ENCODE data around the gene DARS1.

DARS1 gene

DNA sequence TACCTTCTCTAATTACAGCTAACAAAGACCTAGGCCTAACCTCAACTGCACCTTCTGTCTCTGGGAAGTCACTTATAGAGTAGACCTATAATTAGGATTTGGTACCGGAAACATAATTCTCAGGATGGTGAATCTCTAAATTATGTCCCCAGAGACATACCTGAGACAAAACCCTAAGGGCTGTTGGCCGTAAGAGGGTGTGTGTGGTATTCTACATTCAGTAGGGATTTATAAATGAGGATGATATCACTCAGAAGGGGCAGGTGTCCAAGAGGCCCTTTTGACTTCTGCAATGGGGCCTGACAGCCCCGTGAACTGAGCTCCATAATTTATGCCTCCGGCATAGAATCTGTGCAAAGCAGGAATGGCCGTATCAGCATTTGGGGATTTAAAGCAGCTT lies 13.5 kb upstream of the DARS1 start:
- no peaks in the 10 kb centered on the region for H3K9me3 ChIP-seq (replicated peaks; ENCODE audit: low read length)
- no peaks in the 10 kb centered on the region for H3K36me3 ChIP-seq (ENCODE audit: insufficient read depth, low read length)
- no peaks in the 10 kb centered on the region for H3K4me1 ChIP-seq (ENCODE audit: control insufficient read depth, insufficient read depth, low read length)
- no peaks in the 10 kb centered on the region for H3K27me3 ChIP-seq (ENCODE audit: control insufficient read depth, insufficient read depth, low read length)
- H3K4me3 ChIP-seq (ENCODE audit: low read length): no peak overlapping the region
- no peak overlapping the region for H3K4me2 ChIP-seq (ENCODE audit: low read length)
- H3K9ac ChIP-seq (ENCODE audit: low read depth, low read length): no peak overlapping the region

DNA sequence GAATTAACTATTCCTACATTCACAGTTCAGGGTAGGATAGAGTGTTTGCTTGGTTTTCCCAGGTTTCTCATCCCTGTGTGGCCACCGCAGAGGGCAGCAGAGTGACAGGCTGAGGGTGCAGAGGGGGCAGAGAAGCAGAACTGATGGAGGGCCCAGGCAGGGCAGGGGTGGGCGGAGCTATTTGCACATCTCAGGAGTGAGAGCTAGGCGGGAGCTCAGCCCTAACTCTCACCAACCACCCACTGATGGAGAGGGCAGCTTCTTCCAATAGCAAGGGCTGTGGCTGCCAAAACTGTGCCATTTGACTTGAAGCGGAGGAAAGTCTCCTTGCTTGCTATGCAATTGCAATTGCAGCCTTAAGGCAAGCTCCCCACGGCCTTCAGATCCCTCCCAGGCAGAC lies 12.0 kb upstream of the DARS1 start:
- Histone ChIP-seq H3K4me2 (ENCODE audit: low read length) (no peak overlapping the region), H3K4me1 (ENCODE audit: control insufficient read depth, insufficient read depth, low read length) (no peaks in the 10 kb centered on the region), H3K27me3 (ENCODE audit: control insufficient read depth, insufficient read depth, low read length) (no peaks in the 10 kb centered on the region), H3K9me3 (replicated peaks; ENCODE audit: low read length) (no peaks in the 10 kb centered on the region), H3K9ac (ENCODE audit: low read depth, low read length) (no peak overlapping the region), H3K36me3 (ENCODE audit: insufficient read depth, low read length) (no peaks in the 10 kb centered on the region), H3K4me3 (ENCODE audit: low read length) (no peak overlapping the region)

DNA sequence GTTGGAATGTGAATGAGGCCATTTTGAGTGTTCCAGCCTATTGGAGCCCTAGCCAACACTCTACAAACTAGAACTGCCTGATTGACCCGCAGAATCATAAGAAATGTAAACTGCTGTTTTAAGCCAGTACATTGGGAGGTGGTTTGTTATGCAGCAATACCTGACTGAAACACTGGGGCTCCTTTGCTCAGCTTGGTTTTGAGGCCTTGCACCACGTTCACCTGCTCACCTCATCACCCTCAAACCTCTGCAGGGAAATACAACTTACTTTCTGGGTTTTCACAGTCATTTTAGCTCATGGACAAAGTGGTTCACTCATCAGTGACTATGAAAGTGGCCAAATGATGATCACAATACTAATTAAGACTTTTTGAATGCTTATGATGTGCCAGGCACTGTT lies 10.9 kb upstream of the DARS1 start:
- Histone ChIP-seq H3K27me3 (ENCODE audit: control insufficient read depth, insufficient read depth, low read length) (no peaks in the 10 kb centered on the region), H3K9me3 (replicated peaks; ENCODE audit: low read length) (no peaks in the 10 kb centered on the region), H3K4me2 (ENCODE audit: low read length) (no peak overlapping the region), H3K4me1 (ENCODE audit: control insufficient read depth, insufficient read depth, low read length) (no peaks in the 10 kb centered on the region), H3K4me3 (ENCODE audit: low read length) (no peak overlapping the region), H3K36me3 (ENCODE audit: insufficient read depth, low read length) (no peaks in the 10 kb centered on the region), H3K9ac (ENCODE audit: low read depth, low read length) (no peak overlapping the region)

DNA sequence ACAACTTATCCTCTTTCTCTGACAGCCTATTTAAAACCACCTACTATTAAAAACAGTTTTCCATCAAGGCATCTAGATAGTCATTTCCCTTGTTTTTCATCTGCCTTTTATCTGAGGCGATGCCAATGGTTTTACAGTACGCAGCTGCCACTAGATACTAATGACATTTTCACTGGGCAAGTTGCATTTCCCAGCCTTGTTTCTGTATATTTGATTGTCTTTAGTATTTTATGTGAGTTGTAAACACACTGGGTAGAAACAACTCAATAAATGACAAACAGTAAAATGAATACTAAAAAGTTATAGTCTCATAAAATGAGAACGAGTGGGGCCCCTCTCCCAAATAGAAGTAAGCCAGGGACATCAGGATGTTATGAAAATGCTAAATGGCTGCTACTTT lies 8.9 kb upstream of the DARS1 start:
- H3K4me3 ChIP-seq (ENCODE audit: low read length): no peak overlapping the region
- no peaks in the 10 kb centered on the region for H3K27me3 ChIP-seq (ENCODE audit: control insufficient read depth, insufficient read depth, low read length)
- no peaks in the 10 kb centered on the region for H3K9me3 ChIP-seq (replicated peaks; ENCODE audit: low read length)
- no peak overlapping the region for H3K4me2 ChIP-seq (ENCODE audit: low read length)
- H3K4me1 ChIP-seq (ENCODE audit: control insufficient read depth, insufficient read depth, low read length): no peaks in the 10 kb centered on the region
- H3K9ac ChIP-seq (ENCODE audit: low read depth, low read length): no peak overlapping the region
- no peaks in the 10 kb centered on the region for H3K36me3 ChIP-seq (ENCODE audit: insufficient read depth, low read length)

DNA sequence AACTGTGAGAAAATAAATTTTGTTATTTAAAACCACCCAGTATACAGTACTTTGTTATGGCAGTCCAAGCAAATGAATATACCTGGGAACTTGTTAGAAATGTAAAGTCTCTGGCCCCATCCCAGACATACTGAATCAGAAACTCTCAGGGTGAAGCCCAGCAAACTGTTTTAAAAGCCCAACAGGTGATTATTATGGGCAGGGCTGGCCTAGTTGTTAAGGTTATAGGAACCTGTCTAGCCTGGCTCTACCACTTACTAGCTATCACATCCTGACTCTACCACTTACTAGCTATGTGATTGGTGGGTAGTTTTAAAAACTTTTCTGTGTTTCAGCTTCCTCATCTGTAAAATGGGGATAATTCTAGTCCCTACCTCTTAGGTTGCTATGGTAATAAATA lies 8.0 kb upstream of the DARS1 start:
- no peak overlapping the region for H3K9ac ChIP-seq (ENCODE audit: low read depth, low read length)
- no peaks in the 10 kb centered on the region for H3K36me3 ChIP-seq (ENCODE audit: insufficient read depth, low read length)
- no peaks in the 10 kb centered on the region for H3K27me3 ChIP-seq (ENCODE audit: control insufficient read depth, insufficient read depth, low read length)
- H3K4me3 ChIP-seq (ENCODE audit: low read length): no peak overlapping the region
- no peak overlapping the region for H3K4me2 ChIP-seq (ENCODE audit: low read length)
- H3K9me3 ChIP-seq (replicated peaks; ENCODE audit: low read length): no peaks in the 10 kb centered on the region
- no peaks in the 10 kb centered on the region for H3K4me1 ChIP-seq (ENCODE audit: control insufficient read depth, insufficient read depth, low read length)

DNA sequence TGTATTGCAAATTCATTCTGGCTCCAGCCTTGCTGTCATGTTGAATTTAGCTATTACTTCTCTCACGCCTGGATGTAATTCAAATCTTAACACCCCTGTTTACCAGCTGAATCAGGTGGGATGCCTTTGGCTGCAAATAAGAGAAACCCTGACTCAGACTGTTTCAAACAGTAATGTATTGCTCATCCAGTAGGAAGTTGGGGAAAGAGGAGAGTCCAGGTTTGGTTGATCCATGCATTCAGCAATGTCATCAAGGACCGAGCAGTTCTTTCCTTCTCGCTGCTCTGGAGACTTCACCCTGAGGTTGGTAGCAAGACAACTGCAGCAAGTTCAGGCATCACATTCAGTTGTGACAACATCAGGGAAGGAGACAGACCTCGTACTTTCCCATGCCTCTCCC lies 6.4 kb upstream of the DARS1 start:
- H3K9ac ChIP-seq (ENCODE audit: low read depth, low read length): no peak overlapping the region
- H3K9me3 ChIP-seq (replicated peaks; ENCODE audit: low read length): no peaks in the 10 kb centered on the region
- H3K36me3 ChIP-seq (ENCODE audit: insufficient read depth, low read length): no peaks in the 10 kb centered on the region
- H3K4me2 ChIP-seq (ENCODE audit: low read length): no peak overlapping the region
- no peaks in the 10 kb centered on the region for H3K4me1 ChIP-seq (ENCODE audit: control insufficient read depth, insufficient read depth, low read length)
- no peaks in the 10 kb centered on the region for H3K27me3 ChIP-seq (ENCODE audit: control insufficient read depth, insufficient read depth, low read length)
- no peak overlapping the region for H3K4me3 ChIP-seq (ENCODE audit: low read length)

DNA sequence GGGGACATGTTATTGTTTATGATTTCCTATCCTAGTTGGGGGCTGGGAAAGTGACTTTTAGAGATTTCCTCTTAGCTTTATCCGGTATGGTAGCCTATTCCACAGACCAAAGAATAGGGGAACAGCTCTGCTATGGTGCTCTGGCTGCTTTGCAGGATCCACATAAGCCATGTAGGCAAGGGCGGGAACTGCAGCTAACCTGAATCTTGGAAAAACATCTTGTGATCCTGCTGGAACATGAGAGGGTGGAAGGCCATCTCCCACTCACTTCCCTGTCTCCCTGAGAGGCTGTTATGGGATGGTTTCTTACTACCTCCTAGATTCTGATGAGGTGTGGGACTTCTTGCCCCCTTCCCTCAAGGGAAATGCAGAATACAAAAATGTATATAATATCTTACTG lies 2.0 kb upstream of the DARS1 start:
- no peak overlapping the region for H3K4me2 ChIP-seq (ENCODE audit: low read length)
- no peak overlapping the region for H3K4me3 ChIP-seq (ENCODE audit: low read length)
- H3K9ac ChIP-seq (ENCODE audit: low read depth, low read length): no peak overlapping the region
- H3K36me3 ChIP-seq (ENCODE audit: insufficient read depth, low read length): peaks cover 3% of the 10 kb centered on the region
- no peaks in the 10 kb centered on the region for H3K27me3 ChIP-seq (ENCODE audit: control insufficient read depth, insufficient read depth, low read length)
- H3K4me1 ChIP-seq (ENCODE audit: control insufficient read depth, insufficient read depth, low read length): peaks cover 8% of the 10 kb centered on the region
- no peaks in the 10 kb centered on the region for H3K9me3 ChIP-seq (replicated peaks; ENCODE audit: low read length)

DNA sequence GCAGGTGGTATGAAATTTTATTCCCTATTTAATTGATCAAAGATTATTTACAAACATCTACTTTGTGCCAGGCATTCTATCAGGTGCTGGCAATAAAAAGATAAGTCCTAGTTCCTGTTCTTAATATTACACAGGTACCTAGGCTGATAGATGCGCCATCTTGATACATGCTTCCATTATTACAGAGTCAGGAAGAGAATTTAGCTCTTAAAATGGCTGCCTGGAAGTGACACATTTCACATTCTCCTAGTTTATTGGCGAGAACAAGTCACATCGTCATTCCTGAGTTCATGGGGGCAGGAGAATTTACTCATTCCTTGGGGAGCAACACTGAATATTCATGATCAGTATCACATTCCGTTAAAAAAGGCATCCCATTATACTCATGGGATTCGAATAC lies 1.1 kb upstream of the DARS1 start:
- no peaks in the 10 kb centered on the region for H3K27me3 ChIP-seq (ENCODE audit: control insufficient read depth, insufficient read depth, low read length)
- H3K36me3 ChIP-seq (ENCODE audit: insufficient read depth, low read length): peaks cover 8% of the 10 kb centered on the region
- H3K4me1 ChIP-seq (ENCODE audit: control insufficient read depth, insufficient read depth, low read length): peaks cover 8% of the 10 kb centered on the region
- no peak overlapping the region for H3K9ac ChIP-seq (ENCODE audit: low read depth, low read length)
- no peak overlapping the region for H3K4me2 ChIP-seq (ENCODE audit: low read length)
- H3K9me3 ChIP-seq (replicated peaks; ENCODE audit: low read length): no peaks in the 10 kb centered on the region
- no peak overlapping the region for H3K4me3 ChIP-seq (ENCODE audit: low read length)

DNA sequence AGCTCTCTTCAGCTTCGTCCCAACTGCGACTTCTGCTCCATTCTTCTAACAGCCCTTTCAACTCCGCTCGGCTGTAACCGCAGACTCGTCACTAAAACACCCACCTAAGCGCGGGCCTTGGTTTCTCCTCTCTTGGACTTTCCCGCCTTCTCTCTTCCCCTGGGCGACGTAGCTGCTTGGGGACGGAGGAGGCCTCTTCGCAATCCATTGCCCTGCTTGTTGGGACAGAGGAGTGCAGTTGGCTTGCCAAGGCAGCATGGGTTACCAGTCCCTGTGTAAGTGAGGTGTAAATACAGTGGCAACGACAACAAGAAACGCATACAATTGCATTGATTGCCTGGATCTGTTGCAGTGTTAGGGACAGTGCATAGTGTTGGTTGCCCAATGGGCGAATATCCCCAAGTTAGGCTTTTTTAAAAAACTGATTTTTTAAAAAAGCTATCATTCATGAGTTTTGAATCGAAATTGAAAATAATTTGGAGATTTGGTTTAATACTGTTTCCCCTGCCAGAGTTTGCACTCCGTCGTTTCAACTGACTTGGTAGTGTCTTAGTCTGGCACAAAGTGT lies 484 bp upstream of the DARS1 start:
- Histone ChIP-seq H3K9ac (ENCODE audit: low read depth, low read length) (peak overlapping the region; percentile 99), H3K4me2 (ENCODE audit: low read length) (peak overlapping the region; percentile 84)

DNA sequence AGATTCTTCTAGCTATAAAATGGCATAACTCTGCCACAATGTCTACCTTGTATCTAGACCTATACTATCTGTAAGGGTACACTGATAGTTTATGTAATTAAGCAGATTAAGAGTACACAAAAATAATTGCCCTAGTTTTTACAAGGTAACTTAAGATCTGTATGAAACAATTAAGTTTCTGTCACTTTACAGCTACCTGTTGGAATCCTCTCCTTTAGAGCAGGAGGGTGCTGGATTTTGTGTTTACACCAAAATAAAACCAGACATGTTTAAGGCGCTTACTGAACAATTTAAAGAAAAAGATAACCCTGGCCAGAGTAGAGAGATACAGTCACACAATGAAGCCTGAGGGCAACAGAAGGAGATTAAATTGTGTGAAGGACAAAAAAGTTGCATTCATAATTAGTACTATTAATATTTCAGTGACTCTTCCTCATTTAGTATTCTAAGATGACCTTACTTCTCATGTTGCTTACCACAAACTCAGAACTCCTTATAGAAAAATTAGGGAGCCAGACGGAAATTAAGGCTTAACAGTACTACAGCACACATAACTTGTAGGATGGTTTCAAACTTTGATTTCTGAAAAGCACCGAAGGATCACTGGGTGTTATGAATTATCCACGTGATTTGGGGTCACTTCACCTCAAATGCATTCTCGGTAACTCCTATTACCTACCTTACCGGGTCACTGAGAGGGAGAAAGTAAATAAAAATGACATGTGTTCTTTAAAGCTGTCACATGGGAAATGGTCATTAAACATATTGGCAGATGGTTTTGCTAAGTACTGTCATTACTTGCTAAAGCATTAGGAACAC lies 1.0 kb downstream of the DARS1 start:
- no peaks in the 10 kb centered on the region for H3K9me3 ChIP-seq (replicated peaks; ENCODE audit: low read length)
- peaks cover 19% of the 10 kb centered on the region for H3K4me1 ChIP-seq (ENCODE audit: control insufficient read depth, insufficient read depth, low read length)
- peak overlapping the region; percentile 92 for H3K4me3 ChIP-seq (ENCODE audit: low read length)
- peak overlapping the region; percentile 99 for H3K9ac ChIP-seq (ENCODE audit: low read depth, low read length)
- H3K27me3 ChIP-seq (ENCODE audit: control insufficient read depth, insufficient read depth, low read length): no peaks in the 10 kb centered on the region
- H3K36me3 ChIP-seq (ENCODE audit: insufficient read depth, low read length): peaks cover 27% of the 10 kb centered on the region
- H3K4me2 ChIP-seq (ENCODE audit: low read length): peak overlapping the region; percentile 84

More for the DNA sequence above, 484 bp upstream of the DARS1 start:
- Histone ChIP-seq H3K4me1 (ENCODE audit: control insufficient read depth, insufficient read depth, low read length) (peaks cover 8% of the 10 kb centered on the region), H3K36me3 (ENCODE audit: insufficient read depth, low read length) (peaks cover 12% of the 10 kb centered on the region), H3K9me3 (replicated peaks; ENCODE audit: low read length) (no peaks in the 10 kb centered on the region), H3K27me3 (ENCODE audit: control insufficient read depth, insufficient read depth, low read length) (no peaks in the 10 kb centered on the region), H3K4me3 (ENCODE audit: low read length) (peak overlapping the region; percentile 92)

DNA sequence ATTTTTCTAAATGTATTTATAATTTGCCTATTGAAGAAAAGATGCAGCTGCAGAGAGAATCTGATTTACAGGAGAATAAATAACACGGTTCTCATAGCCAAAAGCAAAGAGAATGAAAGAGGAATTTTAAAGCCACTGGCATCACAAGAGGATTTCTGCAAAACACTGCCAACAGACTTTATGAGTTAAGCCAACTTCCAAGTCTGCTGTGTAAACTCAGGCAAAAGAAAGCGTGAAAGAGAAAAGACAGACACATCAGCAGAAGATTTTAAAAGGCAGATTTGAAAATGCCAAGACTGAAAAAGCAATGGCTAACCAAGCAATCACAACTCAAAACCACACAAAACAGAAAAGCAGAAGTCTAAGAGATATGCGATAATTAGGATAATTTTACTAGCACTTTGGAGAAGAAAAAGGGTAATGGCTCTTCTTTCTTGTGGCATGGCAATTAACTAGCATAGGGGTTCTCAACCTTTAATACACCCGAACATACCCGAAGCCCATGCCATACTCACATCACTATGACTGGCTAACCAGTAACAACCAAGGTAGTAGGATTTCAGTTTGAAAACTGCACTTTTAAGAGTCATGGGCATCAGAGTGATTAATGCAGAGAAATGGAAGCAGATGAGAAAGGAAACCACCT lies 4.9 kb downstream of the DARS1 start:
- Histone ChIP-seq H3K9ac (ENCODE audit: low read depth, low read length) (no peak overlapping the region), H3K4me3 (ENCODE audit: low read length) (no peak overlapping the region), H3K36me3 (ENCODE audit: insufficient read depth, low read length) (peaks cover 50% of the 10 kb centered on the region), H3K4me2 (ENCODE audit: low read length) (peak overlapping the region; percentile 3), H3K9me3 (replicated peaks; ENCODE audit: low read length) (no peaks in the 10 kb centered on the region), H3K4me1 (ENCODE audit: control insufficient read depth, insufficient read depth, low read length) (peaks cover 20% of the 10 kb centered on the region), H3K27me3 (ENCODE audit: control insufficient read depth, insufficient read depth, low read length) (no peaks in the 10 kb centered on the region)
